DMS 273 (cell line): ENCODE measurements around the gene CDC26.
A peak's percentile ranks its signal among the peaks of the same experiment; 100 is the strongest.
"Not testable (repeated sequence)": the region's sequence is repeated elsewhere in the genome, so short reads cannot be mapped to it uniquely, and the experiment has no call there.

Experiments
- DNase-seq: peaks from one replicate; lab custom pipeline; 2025; ENCODE audit not compliant: unreplicated experiment; lab: John Stamatoyannopoulos, UW

The CDC26 gene

GRCh38 chr9:113241161-113241560 is 34.2 kb downstream of the CDC26 start:
- no peak for DNase-seq

DNA sequence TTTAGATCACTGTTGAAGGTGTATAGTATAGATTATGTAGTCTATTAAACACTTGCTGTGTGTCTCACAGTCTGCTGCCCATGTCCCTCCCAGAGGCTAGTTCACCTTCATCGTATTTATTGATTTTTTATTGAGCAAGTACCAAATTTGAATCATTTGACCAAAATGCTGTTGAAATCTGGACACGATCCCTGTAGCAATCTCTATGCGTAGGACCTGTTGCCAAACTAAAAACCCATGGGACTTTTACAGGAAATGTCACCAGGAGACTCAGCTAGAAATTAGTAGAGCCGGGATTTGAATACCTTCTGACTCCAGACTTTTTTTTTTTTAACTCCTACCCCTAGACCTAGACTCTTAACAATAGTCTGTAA is 36.5 kb downstream of the CDC26 start:
- DNase-seq, result no peak

DNA sequence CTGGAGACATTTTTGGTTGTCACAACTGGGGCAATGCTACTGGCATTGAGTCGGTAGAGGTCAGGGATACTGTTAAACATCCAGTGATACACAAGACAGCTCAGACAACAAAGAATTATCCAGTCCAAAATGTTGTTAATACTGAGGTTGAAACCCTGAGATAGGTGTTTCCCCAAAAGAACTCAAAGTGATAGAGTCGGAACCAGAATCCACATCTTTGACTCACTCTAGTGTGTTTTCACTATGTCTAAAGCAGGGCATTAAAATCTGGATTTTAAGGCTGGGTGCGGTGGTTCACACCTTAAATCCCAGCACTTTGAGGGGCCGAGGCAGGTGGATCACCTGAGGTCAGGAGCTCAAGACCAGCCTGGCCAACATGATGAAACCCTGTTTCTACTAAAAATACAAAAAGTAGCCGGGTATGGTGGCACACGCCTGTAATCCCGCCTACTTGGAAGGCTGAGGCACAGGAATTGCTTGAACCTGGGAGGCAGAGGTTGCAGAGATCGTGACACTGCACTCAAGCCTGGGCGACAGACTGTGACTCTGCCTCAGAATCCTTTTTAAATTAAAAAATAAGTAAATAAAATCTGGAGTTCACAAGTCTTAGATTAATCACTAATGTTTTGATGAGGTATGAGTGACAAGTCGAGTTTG is 37.0 kb downstream of the CDC26 start:
- no peak for DNase-seq

- DNase-seq, result no peak
Observed at GRCh38 chr9:113237026-113237425, 38.3 kb downstream of the CDC26 start.

DNA sequence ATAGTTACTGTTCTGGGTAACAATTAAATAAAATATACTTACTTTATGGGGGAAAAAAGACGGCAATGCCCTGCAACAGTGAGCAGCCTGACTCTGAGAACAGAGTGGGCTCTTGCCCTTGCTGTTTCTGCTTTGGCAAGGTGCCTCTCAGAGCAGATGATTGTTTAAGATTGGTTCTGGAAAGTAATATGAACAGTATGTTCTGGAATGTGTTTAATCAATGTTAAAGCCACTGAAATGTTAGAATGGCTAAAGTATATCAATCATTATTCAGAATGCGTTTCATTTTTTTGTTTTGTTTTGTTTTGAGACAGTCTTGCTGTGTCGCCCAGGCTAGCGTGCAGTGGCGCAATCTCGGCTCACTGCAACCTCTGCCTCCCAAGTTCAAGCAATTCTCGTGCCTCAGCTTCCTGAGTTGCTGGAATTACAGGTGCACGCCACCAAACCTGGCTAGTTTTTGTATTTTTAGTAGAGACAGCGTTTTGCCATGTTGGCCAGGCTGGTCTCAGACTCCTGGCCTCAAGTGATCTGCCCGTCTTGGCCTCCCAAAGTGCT is 39.6 kb downstream of the CDC26 start:
- DNase-seq, result not testable (repeated sequence)

DNA sequence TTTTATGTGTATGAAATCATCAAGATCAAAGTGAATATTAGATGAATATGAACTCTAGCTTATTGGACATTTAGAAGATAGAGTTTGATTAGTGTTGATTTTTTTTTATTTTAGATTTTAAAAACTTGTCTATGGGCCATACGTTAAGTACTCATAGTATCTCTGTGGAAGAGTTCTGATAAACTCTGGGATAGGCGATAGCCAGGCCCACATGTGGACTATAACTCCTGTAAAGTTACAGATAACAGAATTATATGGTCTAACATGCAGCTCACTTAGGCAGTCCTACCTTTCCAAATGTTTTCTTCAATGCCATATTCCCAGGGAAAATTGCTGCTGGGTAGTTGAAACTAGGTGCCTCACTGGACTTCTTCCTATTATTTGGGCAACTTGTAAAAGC is 43.7 kb downstream of the CDC26 start:
- no peak for DNase-seq

DNA sequence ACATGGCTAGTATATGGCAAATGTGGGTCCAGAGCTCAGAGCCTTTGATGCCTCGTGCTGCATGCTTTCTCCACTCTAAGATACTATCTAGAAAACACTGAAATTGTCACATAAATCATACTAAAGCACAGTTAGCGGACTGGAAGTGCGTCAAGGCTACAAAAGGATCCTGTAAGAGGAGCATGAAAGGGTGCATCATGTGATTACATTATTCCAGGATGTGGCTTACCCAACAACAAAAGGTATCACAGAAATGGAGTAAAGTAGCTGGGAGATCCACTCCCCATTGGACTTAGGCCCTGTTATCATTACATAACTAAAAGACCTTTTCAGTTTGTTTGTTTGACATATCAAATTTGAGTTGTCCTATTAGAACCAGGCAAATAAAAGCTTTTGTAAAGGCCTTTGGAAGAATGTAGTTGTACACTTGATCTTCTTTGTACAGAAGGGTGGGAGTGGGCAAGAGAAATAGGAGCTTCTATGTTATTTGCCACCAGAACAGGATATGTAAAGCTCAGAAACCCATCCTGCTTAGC is 47.2 kb downstream of the CDC26 start:
- DNase-seq, result no peak

GRCh38 chr9:113227436-113227835 is 47.9 kb downstream of the CDC26 start:
- DNase-seq, result no peak

DNA sequence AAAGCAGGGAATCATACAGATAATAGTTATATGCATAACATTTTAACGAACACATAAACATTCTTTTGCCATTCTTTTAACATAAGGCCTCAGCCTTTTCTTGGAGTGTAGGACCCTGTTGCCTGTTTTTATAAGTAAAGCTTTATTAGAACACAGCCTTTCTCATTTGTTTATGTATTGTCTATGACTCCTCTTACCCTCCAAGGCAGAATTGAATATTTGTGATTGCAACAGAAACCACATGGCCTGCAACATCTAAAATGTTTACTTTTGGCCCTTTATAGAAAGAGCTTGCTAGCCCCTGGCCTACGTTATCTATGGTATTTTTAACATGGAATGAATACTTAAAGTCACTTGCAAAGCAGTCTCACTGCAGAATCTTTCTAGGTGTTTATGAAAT is 51.4 kb downstream of the CDC26 start:
- no peak for DNase-seq

GRCh38 chr9:113222482-113222841 is 52.9 kb downstream of the CDC26 start:
- peak; percentile 18 for DNase-seq

- DNase-seq, result no peak
Observed at GRCh38 chr9:113221800-113222481, 53.4 kb downstream of the CDC26 start.

- peak; percentile 99 for DNase-seq
Observed at GRCh38 chr9:113221003-113221799, 54.2 kb downstream of the CDC26 start, which contains the start of the genes FKBP15 and SLC31A1. Gene FKBP15, minus strand, starts transcription at chr9:113221277. Its CDS starts 34 bp downstream, at chr9:113221243. Gene SLC31A1, plus strand, starts transcription at chr9:113221544. Its CDS starts 34,605 bp downstream, at chr9:113256149.

GRCh38 chr9:113220467-113221002 is 54.8 kb downstream of the CDC26 start:
- DNase-seq, result no peak

- DNase-seq, result no peak
Observed at GRCh38 chr9:113219969-113220368, 55.4 kb downstream of the CDC26 start.

GRCh38 chr9:113219186-113219936 is 56.0 kb downstream of the CDC26 start:
- no peak for DNase-seq
